ENCODE measurements around the gene YPEL2.
"Not testable (repeated sequence)": the region's sequence is repeated elsewhere in the genome, so short reads cannot be mapped to it uniquely, and the experiment has no call there.

The YPEL2 gene

GRCh38 chr17:59406808-59407381 is 75.4 kb downstream of the YPEL2 start:
- DNase-seq (ENCODE audit: low read depth in 2 of 2): no peak

- DNase-seq (ENCODE audit: low read depth in 2 of 2): no peak
These were observed 78.0 kb downstream of the YPEL2 start for GRCh38 chr17:59409336-59410048.

- no peak for DNase-seq (ENCODE audit: low read depth in 2 of 2)
These were observed 78.6 kb downstream of the YPEL2 start for GRCh38 chr17:59410049-59410437.

GRCh38 chr17:59412431-59412830 is 81.0 kb downstream of the YPEL2 start:
- DNase-seq (ENCODE audit: low read depth in 2 of 2): not testable (repeated sequence)

GRCh38 chr17:59413014-59413766 is 81.7 kb downstream of the YPEL2 start:
- DNase-seq (ENCODE audit: low read depth in 2 of 2): no peak

GRCh38 chr17:59415397-59415796 is 83.9 kb downstream of the YPEL2 start:
- DNase-seq (ENCODE audit: low read depth in 2 of 2): no peak

- no peak for DNase-seq (ENCODE audit: low read depth in 2 of 2)
These were observed 84.7 kb downstream of the YPEL2 start for GRCh38 chr17:59416184-59416583.

- DNase-seq (ENCODE audit: low read depth in 2 of 2): no peak
These were observed 86.0 kb downstream of the YPEL2 start for GRCh38 chr17:59417452-59417851.

GRCh38 chr17:59418732-59419166 is 87.3 kb downstream of the YPEL2 start:
- no peak for DNase-seq (ENCODE audit: low read depth in 2 of 2)

- no peak for DNase-seq (ENCODE audit: low read depth in 2 of 2)
These were observed 89.4 kb downstream of the YPEL2 start for GRCh38 chr17:59420901-59421300.

GRCh38 chr17:59421722-59422121 is 90.3 kb downstream of the YPEL2 start:
- no peak for DNase-seq (ENCODE audit: low read depth in 2 of 2)

GRCh38 chr17:59423137-59423724 is 91.8 kb downstream of the YPEL2 start:
- no peak for DNase-seq (ENCODE audit: low read depth in 2 of 2)

GRCh38 chr17:59423903-59424302 is 92.4 kb downstream of the YPEL2 start:
- DNase-seq (ENCODE audit: low read depth in 2 of 2): no peak

- DNase-seq (ENCODE audit: low read depth in 2 of 2): no peak
These were observed 92.9 kb downstream of the YPEL2 start for GRCh38 chr17:59424331-59424730.

- DNase-seq (ENCODE audit: low read depth in 2 of 2): no peak
These were observed 93.9 kb downstream of the YPEL2 start for GRCh38 chr17:59425085-59425931.

- no peak for DNase-seq (ENCODE audit: low read depth in 2 of 2)
These were observed 94.6 kb downstream of the YPEL2 start for GRCh38 chr17:59426031-59426430.

GRCh38 chr17:59427425-59427921 is 96.0 kb downstream of the YPEL2 start:
- peak in 1 of 2 donors; percentile 1 for DNase-seq (ENCODE audit: low read depth in 2 of 2)

GRCh38 chr17:59427996-59428395 is 96.5 kb downstream of the YPEL2 start:
- no peak for DNase-seq (ENCODE audit: low read depth in 2 of 2)

GRCh38 chr17:59428916-59429485 is 97.5 kb downstream of the YPEL2 start:
- DNase-seq (ENCODE audit: low read depth in 2 of 2): no peak

GRCh38 chr17:59431601-59432000 is 100.1 kb downstream of the YPEL2 start:
- no peak for DNase-seq (ENCODE audit: low read depth in 2 of 2)

- DNase-seq (ENCODE audit: low read depth in 2 of 2): no peak
These were observed 101.2 kb downstream of the YPEL2 start for GRCh38 chr17:59432657-59433056.
